Hematopoietic multipotent progenitor cell treated with erythropoietin and hydrocortisone succinate and interleukin-3 and kit ligand, for 4 days (in vitro differentiated cells): ENCODE measurements around the gene OR13C8.

Source experiments
- DNase-seq: peaks from one replicate; pipeline ENCODE4 v3.0.0-alpha.2; 2015

Gene OR13C8

GRCh38 chr9:104617418-104617817, 48.5 kb downstream of the OR13C8 start:
- DNase-seq: no peak

- DNase-seq: no peak
Observed at GRCh38 chr9:104618104-104618503, 49.1 kb downstream of the OR13C8 start, which contains the start of gene OR13C9. OR13C9 (minus strand) TSS chr9:104618204; CDS start chr9:104618204, 0 bp downstream.
